ENCODE data around the gene EXOC7. TPM values are rescaled to one million over a fixed set of nuclear protein-coding genes. Genes with fewer than 3 reads are reported as not detected.

Gene EXOC7
- polyA plus RNA-seq, 1 donor (not counting 4 experiments of a cell fraction or from before 2014, with no cell fraction given): 60.6 TPM

DNA sequence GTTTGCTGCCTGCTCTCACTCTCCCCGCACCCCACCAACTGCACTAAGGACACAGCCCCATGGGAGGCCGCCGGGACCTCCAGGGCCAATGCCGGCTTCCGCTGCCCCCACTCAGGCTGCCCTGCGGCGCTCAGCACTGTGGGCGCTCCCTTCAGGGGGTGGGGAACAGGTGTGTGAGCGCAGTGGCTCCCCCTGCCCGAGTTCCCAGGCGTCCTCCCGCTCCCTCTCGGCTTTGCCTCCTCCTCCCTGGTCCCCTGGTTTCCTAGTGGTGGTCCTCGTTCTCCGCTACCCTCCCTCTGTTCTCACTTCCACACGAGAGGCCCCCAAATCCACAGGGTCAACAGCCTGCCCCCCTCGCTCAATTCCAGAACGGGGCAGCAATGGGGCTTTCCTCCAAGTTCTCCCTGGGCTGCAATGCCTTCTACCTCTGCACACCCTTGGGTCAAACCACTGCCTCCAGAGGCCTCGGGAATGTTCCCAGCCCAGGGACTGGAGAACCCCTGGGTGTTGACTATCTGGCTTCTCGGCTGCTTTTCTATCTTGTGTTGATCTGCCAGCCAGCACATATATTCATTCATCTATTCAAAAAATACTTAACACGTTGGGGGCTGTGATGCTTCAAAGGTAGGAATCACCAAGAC is 27.6 kb upstream of the EXOC7 start:
- no peaks in the 10 kb centered on the region for H3K36me3 ChIP-seq (ENCODE audit: control insufficient read depth in 2 of 2, extremely low read depth in 1 of 2, insufficient read depth in 2 of 2, low read length in 2 of 2)
- dilution Hi-C loops (cut with MboI; ENCODE audit: extremely low pct_ligation_motif_present, low sequenced_read_pairs): no loop called here
- H3K79me2 ChIP-seq (ENCODE audit: control insufficient read depth, insufficient read depth, low read length): no peaks in the 10 kb centered on the region
- no peak overlapping the region for H3K4me3 ChIP-seq (ENCODE audit: control insufficient read depth in 2 of 3, extremely low read depth in 1 of 3, insufficient read depth in 2 of 3, low read depth in 1 of 3, low read length in 3 of 3)
- DNase-seq (ENCODE audit: low read depth, low spot score) (no peak), FAIRE-seq (no peak)
- no peak overlapping the region for H3K9ac ChIP-seq (ENCODE audit: control insufficient read depth, extremely low read depth, insufficient read depth, low read length)
- H3K27me3 ChIP-seq (ENCODE audit: control insufficient read depth, extremely low read depth, insufficient read depth, low read length): no peaks in the 10 kb centered on the region
- H3K9me1 ChIP-seq (ENCODE audit: control insufficient read depth, extremely low read depth, insufficient read depth, low read length): no peaks in the 10 kb centered on the region
- H3K9me3 ChIP-seq (ENCODE audit: control insufficient read depth, low read depth, low read length): no peaks in the 10 kb centered on the region
- peaks cover 10% of the 10 kb centered on the region for H3K4me1 ChIP-seq (ENCODE audit: control insufficient read depth, extremely low read depth, insufficient read depth, low read length)
- H3K4me2 ChIP-seq (ENCODE audit: control insufficient read depth, extremely low read depth, insufficient read depth, low read depth, low read length): no peak overlapping the region
- no peak overlapping the region for H2AFZ ChIP-seq (ENCODE audit: control insufficient read depth, low read length)
- no peak overlapping the region for H3K27ac ChIP-seq (ENCODE audit: control insufficient read depth, insufficient read depth, low read length)
- TF ChIP-seq EZH2 (IDR thresholded peaks at IDR 0.05; ENCODE audit: low read length): no peak
- TF ChIP-seq CTCF (optimal IDR thresholded peaks at IDR 0.05 in 1 of 3, IDR thresholded peaks at IDR 0.05 in 1 of 3, conservative IDR thresholded peaks at IDR 0.05 in 1 of 3; ENCODE audit: extremely low read depth in 1 of 3, insufficient read depth in 2 of 3, low read length in 3 of 3): no peak
- no peaks in the 10 kb centered on the region for H4K20me1 ChIP-seq (ENCODE audit: control insufficient read depth, extremely low read depth, insufficient read depth, low read length)

- no peak overlapping the region for H3K27ac ChIP-seq (ENCODE audit: control insufficient read depth, insufficient read depth, low read length)
- dilution Hi-C loops (cut with MboI; ENCODE audit: extremely low pct_ligation_motif_present, low sequenced_read_pairs): no loop called here
Measured at GRCh38 chr17:76130473-76130872, 26.9 kb upstream of the EXOC7 start.

More at GRCh38 chr17:76130473-76130872, 26.9 kb upstream of the EXOC7 start:
- H3K79me2 ChIP-seq (ENCODE audit: control insufficient read depth, insufficient read depth, low read length): no peaks in the 10 kb centered on the region
- no peaks in the 10 kb centered on the region for H4K20me1 ChIP-seq (ENCODE audit: control insufficient read depth, extremely low read depth, insufficient read depth, low read length)
- H3K4me2 ChIP-seq (ENCODE audit: control insufficient read depth, extremely low read depth, insufficient read depth, low read depth, low read length): no peak overlapping the region
- H3K36me3 ChIP-seq (ENCODE audit: control insufficient read depth in 2 of 2, extremely low read depth in 1 of 2, insufficient read depth in 2 of 2, low read length in 2 of 2): no peaks in the 10 kb centered on the region
- no peak for FAIRE-seq
- no peaks in the 10 kb centered on the region for H3K9me1 ChIP-seq (ENCODE audit: control insufficient read depth, extremely low read depth, insufficient read depth, low read length)
- H3K9me3 ChIP-seq (ENCODE audit: control insufficient read depth, low read depth, low read length): no peaks in the 10 kb centered on the region
- H3K4me3 ChIP-seq (ENCODE audit: control insufficient read depth in 2 of 3, extremely low read depth in 1 of 3, insufficient read depth in 2 of 3, low read depth in 1 of 3, low read length in 3 of 3): no peak overlapping the region
- H3K9ac ChIP-seq (ENCODE audit: control insufficient read depth, extremely low read depth, insufficient read depth, low read length): no peak overlapping the region
- H3K27me3 ChIP-seq (ENCODE audit: control insufficient read depth, extremely low read depth, insufficient read depth, low read length): no peaks in the 10 kb centered on the region
- peaks cover 10% of the 10 kb centered on the region for H3K4me1 ChIP-seq (ENCODE audit: control insufficient read depth, extremely low read depth, insufficient read depth, low read length)
- DNase-seq (ENCODE audit: low read depth, low spot score): no peak
- TF ChIP-seq EZH2 (IDR thresholded peaks at IDR 0.05; ENCODE audit: low read length): no peak
- TF ChIP-seq CTCF (optimal IDR thresholded peaks at IDR 0.05 in 1 of 3, IDR thresholded peaks at IDR 0.05 in 1 of 3, conservative IDR thresholded peaks at IDR 0.05 in 1 of 3; ENCODE audit: extremely low read depth in 1 of 3, insufficient read depth in 2 of 3, low read length in 3 of 3): no peak
- H2AFZ ChIP-seq (ENCODE audit: control insufficient read depth, low read length): no peak overlapping the region

Data from keratinocyte (primary cell).